ENCODE results near the gene TCTN2. TPM values are rescaled to one million over a fixed set of nuclear protein-coding genes. Genes with fewer than 3 reads are reported as not detected.

Gene TCTN2
- total and polyA plus RNA-seq, 9 of the 15 experiments (the other 6 are each of a cell fraction or from before 2014, with no cell fraction given) = 0.58 to 5.5 (median 3.6) TPM

GRCh38 chr12:123743002-123743401 is 72.1 kb downstream of the TCTN2 start (continued):
- TF ChIP-seq WHSC1 (IDR thresholded peaks at IDR 0.05; ENCODE audit: low read length) = no peak
- TF ChIP-seq, protein P1, sequence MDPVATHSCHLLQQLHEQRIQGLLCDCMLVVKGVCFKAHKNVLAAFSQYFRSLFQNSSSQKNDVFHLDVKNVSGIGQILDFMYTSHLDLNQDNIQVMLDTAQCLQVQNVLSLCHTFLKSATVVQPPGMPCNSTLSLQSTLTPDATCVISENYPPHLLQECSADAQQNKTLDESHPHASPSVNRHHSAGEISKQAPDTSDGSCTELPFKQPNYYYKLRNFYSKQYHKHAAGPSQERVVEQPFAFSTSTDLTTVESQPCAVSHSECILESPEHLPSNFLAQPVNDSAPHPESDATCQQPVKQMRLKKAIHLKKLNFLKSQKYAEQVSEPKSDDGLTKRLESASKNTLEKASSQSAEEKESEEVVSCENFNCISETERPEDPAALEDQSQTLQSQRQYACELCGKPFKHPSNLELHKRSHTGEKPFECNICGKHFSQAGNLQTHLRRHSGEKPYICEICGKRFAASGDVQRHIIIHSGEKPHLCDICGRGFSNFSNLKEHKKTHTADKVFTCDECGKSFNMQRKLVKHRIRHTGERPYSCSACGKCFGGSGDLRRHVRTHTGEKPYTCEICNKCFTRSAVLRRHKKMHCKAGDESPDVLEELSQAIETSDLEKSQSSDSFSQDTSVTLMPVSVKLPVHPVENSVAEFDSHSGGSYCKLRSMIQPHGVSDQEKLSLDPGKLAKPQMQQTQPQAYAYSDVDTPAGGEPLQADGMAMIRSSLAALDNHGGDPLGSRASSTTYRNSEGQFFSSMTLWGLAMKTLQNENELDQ (CRISPR knock-in tag; IDR thresholded peaks at IDR 0.05; ENCODE audit: borderline replicate concordance) = no peak
- TF ChIP-seq CAMTA2 (CRISPR knock-in tag; conservative IDR thresholded peaks at IDR 0.05) = no peak
- TF ChIP-seq ZNF407 (IDR thresholded peaks at IDR 0.05; ENCODE audit: low read depth) = no peak
- TF ChIP-seq EP400 (IDR thresholded peaks at IDR 0.05) = peak; percentile 49; the same call in 1 of the 2 replicates
- TF ChIP-seq, protein P2, sequence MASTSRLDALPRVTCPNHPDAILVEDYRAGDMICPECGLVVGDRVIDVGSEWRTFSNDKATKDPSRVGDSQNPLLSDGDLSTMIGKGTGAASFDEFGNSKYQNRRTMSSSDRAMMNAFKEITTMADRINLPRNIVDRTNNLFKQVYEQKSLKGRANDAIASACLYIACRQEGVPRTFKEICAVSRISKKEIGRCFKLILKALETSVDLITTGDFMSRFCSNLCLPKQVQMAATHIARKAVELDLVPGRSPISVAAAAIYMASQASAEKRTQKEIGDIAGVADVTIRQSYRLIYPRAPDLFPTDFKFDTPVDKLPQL (IDR thresholded peaks at IDR 0.05; ENCODE audit: extremely low read depth, insufficient read length) = no peak
- no peak for TF ChIP-seq ZNF217 (CRISPR knock-in tag; IDR thresholded peaks at IDR 0.05)
- no peak for TF ChIP-seq CEBPG (CRISPR knock-in tag; IDR thresholded peaks at IDR 0.05)
- no peak for TF ChIP-seq CEBPG (tag; conservative IDR thresholded peaks at IDR 0.05 in 1 of 2, IDR thresholded peaks at IDR 0.05 in 1 of 2)
- no peak for TF ChIP-seq ARHGAP35 (IDR thresholded peaks at IDR 0.05; ENCODE audit: partially characterized antibody)
- TF ChIP-seq, protein P3, sequence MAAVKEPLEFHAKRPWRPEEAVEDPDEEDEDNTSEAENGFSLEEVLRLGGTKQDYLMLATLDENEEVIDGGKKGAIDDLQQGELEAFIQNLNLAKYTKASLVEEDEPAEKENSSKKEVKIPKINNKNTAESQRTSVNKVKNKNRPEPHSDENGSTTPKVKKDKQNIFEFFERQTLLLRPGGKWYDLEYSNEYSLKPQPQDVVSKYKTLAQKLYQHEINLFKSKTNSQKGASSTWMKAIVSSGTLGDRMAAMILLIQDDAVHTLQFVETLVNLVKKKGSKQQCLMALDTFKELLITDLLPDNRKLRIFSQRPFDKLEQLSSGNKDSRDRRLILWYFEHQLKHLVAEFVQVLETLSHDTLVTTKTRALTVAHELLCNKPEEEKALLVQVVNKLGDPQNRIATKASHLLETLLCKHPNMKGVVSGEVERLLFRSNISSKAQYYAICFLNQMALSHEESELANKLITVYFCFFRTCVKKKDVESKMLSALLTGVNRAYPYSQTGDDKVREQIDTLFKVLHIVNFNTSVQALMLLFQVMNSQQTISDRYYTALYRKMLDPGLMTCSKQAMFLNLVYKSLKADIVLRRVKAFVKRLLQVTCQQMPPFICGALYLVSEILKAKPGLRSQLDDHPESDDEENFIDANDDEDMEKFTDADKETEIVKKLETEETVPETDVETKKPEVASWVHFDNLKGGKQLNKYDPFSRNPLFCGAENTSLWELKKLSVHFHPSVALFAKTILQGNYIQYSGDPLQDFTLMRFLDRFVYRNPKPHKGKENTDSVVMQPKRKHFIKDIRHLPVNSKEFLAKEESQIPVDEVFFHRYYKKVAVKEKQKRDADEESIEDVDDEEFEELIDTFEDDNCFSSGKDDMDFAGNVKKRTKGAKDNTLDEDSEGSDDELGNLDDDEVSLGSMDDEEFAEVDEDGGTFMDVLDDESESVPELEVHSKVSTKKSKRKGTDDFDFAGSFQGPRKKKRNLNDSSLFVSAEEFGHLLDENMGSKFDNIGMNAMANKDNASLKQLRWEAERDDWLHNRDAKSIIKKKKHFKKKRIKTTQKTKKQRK (IDR thresholded peaks at IDR 0.05; ENCODE audit: borderline replicate concordance, low read depth, low read length) = no peak
- no peak for TF ChIP-seq RBM14 (IDR thresholded peaks at IDR 0.05; ENCODE audit: borderline replicate concordance, insufficient read depth, low read depth, low read length)
- TF ChIP-seq RBM25 (IDR thresholded peaks at IDR 0.05; ENCODE audit: low read depth, low read length, severe bottlenecking) = no peak

All from K562 (cell line).